Adipose tissue (tissue), 3 donors: ENCODE data around the gene ABCA6. TPM values are rescaled to one million over a fixed set of nuclear protein-coding genes. Genes with fewer than 3 reads are reported as not detected.

Experiments used
- H3K27ac ChIP-seq: one replicate; pipeline ENCODE4 v1.5.1; 2013; ENCODE audit warnings: low read depth, low read length
- WGBS, 3 donors: extraction: QIAGEN DNeasy Blood & Tissue Kit; methylation state at CpG; one replicate each; pipeline ENCODE4 v1.1.7; 2013; 5-methylcytosine and 5-hydroxymethylcytosine counted together
- polyA plus RNA-seq, 3 donors: library from polyadenylated mRNA; stranded (reverse); fragments of 200-250 nt; gene quantifications; one replicate each; pipeline ENCODE4 v1.2.3, GENCODE V29; 2013
- donor health status: healthy with polysubstance abuse.
- donor health status: Bipolar disorder and iron deficiency.
- donor health status: healthy.

The ABCA6 gene
- polyA plus RNA-seq, 3 donors = 3.1 to 30.0 (median 22.4) TPM

GRCh38 chr17:69144331-69145255 is 2.9 kb upstream of the ABCA6 start:
- 91 to 98% (median 94%) methylated on average over 2 of the region's 2 CpGs for WGBS, 3 donors
- H3K27ac ChIP-seq = no peak overlapping the region

- H3K27ac ChIP-seq = no peak overlapping the region
- WGBS, 3 donors = 92 to 100% (median 95%) methylated on average over 3 of the region's 3 CpGs
Observed at GRCh38 chr17:69143683-69144231, 2.1 kb upstream of the ABCA6 start.

- H3K27ac ChIP-seq = no peak overlapping the region
- WGBS, 3 donors = 61 to 82% (median 73%) methylated on average over 1 of the region's 1 CpG
Observed at GRCh38 chr17:69143151-69143550, 1.5 kb upstream of the ABCA6 start.

GRCh38 chr17:69142175-69142802 is 594 bp upstream of the ABCA6 start:
- WGBS, 3 donors = 40 to 55% (median 41%) methylated on average over 3 of the region's 3 CpGs
- no peak overlapping the region for H3K27ac ChIP-seq

GRCh38 chr17:69134112-69134511 is 7.6 kb downstream of the ABCA6 start:
- 84 to 85% (median 85%) methylated on average over 3 of the region's 3 CpGs for WGBS, 3 donors
- no peak overlapping the region for H3K27ac ChIP-seq

GRCh38 chr17:69130627-69131296 is 10.9 kb downstream of the ABCA6 start:
- 66 to 84% (median 81%) methylated on average over 6 of the region's 6 CpGs for WGBS, 3 donors
- H3K27ac ChIP-seq = no peak overlapping the region

GRCh38 chr17:69123626-69124025 is 18.1 kb downstream of the ABCA6 start:
- H3K27ac ChIP-seq = no peak overlapping the region
- 86 to 93% (median 89%) methylated on average over 1 of the region's 1 CpG for WGBS, 3 donors

- no peak overlapping the region for H3K27ac ChIP-seq
- WGBS, 3 donors = 90 to 94% (median 91%) methylated on average over 5 of the region's 5 CpGs
Observed at GRCh38 chr17:69122065-69122464, 19.6 kb downstream of the ABCA6 start.

- H3K27ac ChIP-seq = no peak overlapping the region
- 38 to 55% (median 46%) methylated on average over 2 of the region's 2 CpGs for WGBS, 3 donors
Observed at GRCh38 chr17:69117855-69118784, 23.6 kb downstream of the ABCA6 start.

GRCh38 chr17:69111794-69112193 is 29.9 kb downstream of the ABCA6 start:
- WGBS, 3 donors = 41 to 48% (median 48%) methylated on average over 1 of the region's 1 CpG
- H3K27ac ChIP-seq = no peak overlapping the region

GRCh38 chr17:69105907-69106730 is 35.6 kb downstream of the ABCA6 start:
- no peak overlapping the region for H3K27ac ChIP-seq
- WGBS, 3 donors = 59 to 89% (median 84%) methylated on average over 10 of the region's 10 CpGs

- 48 to 93% (median 84%) methylated on average over 9 of the region's 9 CpGs for WGBS, 3 donors
- no peak overlapping the region for H3K27ac ChIP-seq
Observed at GRCh38 chr17:69103557-69104233, 38.0 kb downstream of the ABCA6 start.

GRCh38 chr17:69098625-69099024 is 43.1 kb downstream of the ABCA6 start:
- 79 to 96% (median 84%) methylated on average over 4 of the region's 4 CpGs for WGBS, 3 donors
- H3K27ac ChIP-seq = no peak overlapping the region

GRCh38 chr17:69096541-69096940 is 45.2 kb downstream of the ABCA6 start:
- 54 to 88% (median 65%) methylated on average over 1 of the region's 1 CpG for WGBS, 3 donors
- no peak overlapping the region for H3K27ac ChIP-seq

- WGBS, 3 donors = 83 to 95% (median 90%) methylated on average over 2 of the region's 2 CpGs
- H3K27ac ChIP-seq = no peak overlapping the region
Observed at GRCh38 chr17:69093995-69094394, 47.7 kb downstream of the ABCA6 start.

GRCh38 chr17:69093279-69093789 is 48.4 kb downstream of the ABCA6 start:
- WGBS, 3 donors = 11 to 30% (median 26%) methylated on average over 8 of the region's 8 CpGs
- no peak overlapping the region for H3K27ac ChIP-seq
